Measurements from ENCODE around the gene MLST8.

DNA sequence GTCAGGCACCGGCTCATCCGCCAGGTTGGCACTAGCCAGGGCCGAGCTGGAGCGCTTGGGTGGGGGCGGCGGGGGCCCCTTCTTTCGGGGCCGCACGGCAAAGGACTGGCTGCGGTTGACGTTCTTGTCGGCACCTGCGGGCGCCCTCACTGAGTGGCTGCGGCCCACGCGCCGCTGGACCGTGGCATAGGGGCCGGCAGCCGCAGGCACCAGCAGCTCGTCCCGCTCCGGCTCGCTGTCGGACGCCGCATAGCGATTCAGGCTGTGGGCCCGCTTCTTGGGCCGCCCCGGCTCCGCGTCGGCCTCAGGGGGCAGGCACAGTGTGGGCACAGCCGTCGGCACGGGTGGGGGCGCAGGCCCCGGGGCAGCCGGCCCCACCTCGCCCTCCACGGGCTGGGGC, 24.8 kb upstream of the MLST8 start:
- TF ChIP-seq CTCF (IDR thresholded peaks at IDR 0.05), result no peak
- TF ChIP-seq POLR2A (IDR thresholded peaks at IDR 0.05), result no peak

Measured in ovary (tissue), 3 donors.